NCI-H748 treated with DMSO at 0.1 percent for 48 hours (cell line): ENCODE measurements around the gene VPS33A.

Experiments used
- DNase-seq: peaks from one replicate; lab custom pipeline; 2025; lab: John Stamatoyannopoulos, UW

VPS33A gene

GRCh38 chr12:122182887-122183587 is 83.3 kb downstream of the VPS33A start, which contains the start of gene LRRC43:
Gene LRRC43, plus strand, starts transcription at chr12:122183123. Its CDS starts 22 bp downstream, at chr12:122183145.
- DNase-seq: peak; percentile 39
